Calu3 (cell line): ENCODE data around the gene OPHN1. TPM values are rescaled to one million over a fixed set of nuclear protein-coding genes. Genes with fewer than 3 reads are reported as not detected.
A peak's percentile ranks its signal among the peaks of the same experiment; 100 is the strongest.

Source experiments
- BruUV-seq: library from RNA; stranded (reverse); fragments of 400-500 nt; replicated peaks from 2 replicates; lab custom pipeline; 2021; lab: Mats Ljungman, UMichigan
- CTCF ChIA-PET: fragments of 300-600 bp; sonication (Branson Sonifier 250); formaldehyde crosslinking; loops from one replicate; lab custom pipeline; 2022; ENCODE audit warnings: antibody characterized with exemption; lab: Charles Lee
- DNase-seq: peaks from one replicate; pipeline ENCODE4 v3.0.0; 2022
- H3K27ac Mint-ChIP-seq: one replicate; pipeline ENCODE4 v1.8.0; 2022; ENCODE audit warnings: mixed read lengths; ENCODE audit not compliant: unreplicated experiment
- H3K27me3 Mint-ChIP-seq: one replicate; pipeline ENCODE4 v1.8.0; 2022; ENCODE audit warnings: mixed read lengths; ENCODE audit not compliant: unreplicated experiment
- H3K36me3 Mint-ChIP-seq: one replicate; pipeline ENCODE4 v1.8.0; 2022; ENCODE audit warnings: mild to moderate bottlenecking, moderate library complexity, mixed read lengths; ENCODE audit not compliant: insufficient read depth, unreplicated experiment
- H3K4me1 Mint-ChIP-seq: one replicate; pipeline ENCODE4 v1.8.0; 2022; ENCODE audit warnings: mild to moderate bottlenecking, low read depth, mixed read lengths; ENCODE audit not compliant: unreplicated experiment
- H3K4me3 Mint-ChIP-seq: one replicate; pipeline ENCODE4 v1.8.0; 2022; ENCODE audit warnings: mild to moderate bottlenecking, low read depth, moderate library complexity, mixed read lengths; ENCODE audit not compliant: unreplicated experiment
- H3K9me3 Mint-ChIP-seq: one replicate; pipeline ENCODE4 v1.8.0; 2022; ENCODE audit warnings: low read depth, mixed read lengths; ENCODE audit not compliant: unreplicated experiment
- CTCF ChIP-seq: fragments of 200-600 bp; IDR thresholded peaks from one replicate; pipeline ENCODE4 v1.8.0; 2022; ENCODE audit warnings: antibody characterized with exemption; ENCODE audit not compliant: unreplicated experiment
- intact Hi-C: fragments of 100-400 bp; cut with micrococcal nuclease; formaldehyde crosslinking; loops from one replicate; pipeline ENCODE4 v1.10.0; 2022; ENCODE audit not compliant: unreplicated experiment
- total RNA-seq: library from RNA; stranded (reverse); gene quantifications from 2 replicates; pipeline ENCODE4 v1.2.3, GENCODE V29; 2022

OPHN1 gene
- total RNA-seq, 1 experiment from 2014 or later: 13.1 TPM

- no peak for DNase-seq
- no peak overlapping the region for H3K4me3 Mint-ChIP-seq
- no peak for TF ChIP-seq CTCF
- H3K27ac Mint-ChIP-seq: peak overlapping the region; percentile 85
- H3K27me3 Mint-ChIP-seq: no peaks in the 10 kb centered on the region
- H3K36me3 Mint-ChIP-seq: peaks cover 3% of the 10 kb centered on the region
- no TSS peak for BruUV-seq
- H3K9me3 Mint-ChIP-seq: no peaks in the 10 kb centered on the region
- intact Hi-C loops: no loop called here
- CTCF ChIA-PET: interaction anchor here (1.1 kb wide), 1 partner anchor 517 kb away, joined by 3 read pairs; no protein-coding TSS in a partner anchor
- peaks cover 25% of the 10 kb centered on the region for H3K4me1 Mint-ChIP-seq
These were observed 248.1 kb downstream of the OPHN1 start for GRCh38 chrX:68185161-68185560.

- CTCF ChIA-PET: interaction anchor here (1.0 kb wide), 1 partner anchor 527 kb away, joined by 3 read pairs; no protein-coding TSS in a partner anchor
- peak; percentile 20 for DNase-seq
- no peaks in the 10 kb centered on the region for H3K9me3 Mint-ChIP-seq
- H3K27ac Mint-ChIP-seq: no peak overlapping the region
- no peaks in the 10 kb centered on the region for H3K27me3 Mint-ChIP-seq
- peak; percentile 55 for TF ChIP-seq CTCF
- intact Hi-C loops: loop anchor here (5.0 kb wide), 2 partner anchors 529 to 624 kb away; no protein-coding TSS in a partner anchor
- no TSS peak for BruUV-seq
- peaks cover 3% of the 10 kb centered on the region for H3K36me3 Mint-ChIP-seq
- H3K4me1 Mint-ChIP-seq: peaks cover 25% of the 10 kb centered on the region
- no peak overlapping the region for H3K4me3 Mint-ChIP-seq
These were observed 249.6 kb downstream of the OPHN1 start for GRCh38 chrX:68183612-68184214.

- DNase-seq: no peak
- no peak overlapping the region for H3K4me3 Mint-ChIP-seq
- BruUV-seq: no TSS peak
- CTCF ChIA-PET: no interaction called here
- no peak for TF ChIP-seq CTCF
- H3K27ac Mint-ChIP-seq: no peak overlapping the region
- intact Hi-C loops: loop anchor here (5.0 kb wide), 2 partner anchors 532 to 627 kb away; no protein-coding TSS in a partner anchor
- H3K27me3 Mint-ChIP-seq: no peaks in the 10 kb centered on the region
- H3K9me3 Mint-ChIP-seq: no peaks in the 10 kb centered on the region
- H3K36me3 Mint-ChIP-seq: peaks cover 2% of the 10 kb centered on the region
- H3K4me1 Mint-ChIP-seq: peaks cover 5% of the 10 kb centered on the region
These were observed 252.7 kb downstream of the OPHN1 start for GRCh38 chrX:68180579-68180978.

- Mint-ChIP-seq H3K4me3 (no peak overlapping the region), H3K9me3 (no peaks in the 10 kb centered on the region), H3K4me1 (no peaks in the 10 kb centered on the region), H3K36me3 (no peaks in the 10 kb centered on the region), H3K27ac (no peak overlapping the region), H3K27me3 (no peaks in the 10 kb centered on the region)
- DNase-seq: no peak
- CTCF ChIA-PET: no interaction called here
- BruUV-seq: no TSS peak
- intact Hi-C loops: no loop called here
- TF ChIP-seq CTCF: no peak
These were observed 253.9 kb downstream of the OPHN1 start for GRCh38 chrX:68179355-68179754.
